ENCODE results near the gene KIFBP.

Gene KIFBP

DNA sequence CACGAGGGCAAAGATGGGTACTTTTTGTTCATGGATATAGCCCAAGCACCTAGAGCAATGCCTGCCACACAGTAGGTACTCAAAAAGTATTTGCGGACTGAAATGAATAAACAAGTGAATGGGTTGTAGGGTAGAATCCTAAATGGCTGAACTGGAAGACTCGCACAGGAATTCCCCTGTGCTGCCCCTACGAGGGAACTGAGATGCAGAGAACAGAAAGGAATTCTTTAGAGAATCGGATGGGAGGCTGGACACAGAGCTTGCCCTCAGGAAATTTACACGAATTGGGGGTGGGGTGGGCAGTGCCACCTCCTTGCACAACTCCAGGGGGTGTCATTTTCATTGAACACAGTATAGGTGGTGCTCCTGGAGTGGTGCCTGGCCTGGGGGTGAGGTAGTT lies 64.1 kb downstream of the KIFBP start:
- no peak for DNase-seq

DNA sequence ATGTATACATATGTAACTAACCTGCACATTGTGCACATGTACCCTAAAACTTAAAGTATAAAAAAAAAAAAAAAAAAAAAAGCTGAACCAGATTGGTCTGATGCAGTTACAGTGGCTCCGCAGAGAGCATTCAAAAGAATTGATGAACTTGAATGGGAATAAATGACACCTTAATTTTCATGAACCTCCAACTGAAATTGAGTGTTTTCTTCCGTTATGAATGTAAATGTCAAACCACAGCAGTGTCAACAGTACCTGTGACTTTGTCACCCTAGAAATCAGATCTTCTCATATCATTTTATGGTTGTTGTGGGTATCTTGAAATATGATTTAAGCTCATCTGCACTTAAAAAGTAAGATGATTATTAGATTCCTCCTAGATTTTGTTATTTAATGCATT lies 66.6 kb downstream of the KIFBP start:
- DNase-seq: no peak

GRCh38 chr10:69056129-69056528 lies 67.5 kb downstream of the KIFBP start:
- no peak for DNase-seq

- DNase-seq: no peak
Observed at GRCh38 chr10:69056536-69057260, 68.1 kb downstream of the KIFBP start.

DNA sequence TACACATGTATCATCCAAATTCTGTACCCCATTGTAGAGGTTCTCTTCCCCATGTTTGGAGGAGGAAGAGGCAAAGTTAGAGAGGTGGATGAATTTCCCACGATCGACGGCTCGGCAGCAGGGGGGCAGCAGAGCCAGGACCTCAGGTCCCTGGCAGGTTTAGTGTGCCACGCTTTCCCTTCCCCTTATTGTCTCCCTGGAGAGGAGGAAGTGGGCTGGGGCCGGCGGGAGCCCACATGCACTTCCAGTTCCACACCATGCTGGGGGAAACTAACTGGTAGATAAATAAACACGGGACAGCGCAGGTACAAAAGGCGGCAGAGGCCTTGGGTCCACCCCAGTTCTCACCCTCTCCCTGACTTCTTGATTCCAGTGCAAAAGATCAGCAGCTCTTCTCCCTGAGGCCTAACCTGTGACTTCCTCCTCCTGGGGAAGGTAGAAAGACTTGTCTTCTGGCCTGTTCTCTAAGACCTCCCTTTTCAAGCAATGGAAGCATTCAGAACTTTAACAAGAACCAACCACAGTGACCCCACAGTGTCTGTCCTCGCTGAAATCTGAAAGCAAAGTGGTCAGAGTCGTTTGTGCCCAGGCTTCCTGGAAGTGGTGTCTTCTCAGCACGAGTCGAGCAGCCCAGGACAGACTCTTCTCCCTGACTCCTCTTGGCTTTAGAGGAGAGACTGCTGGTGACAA lies 68.8 kb downstream of the KIFBP start:
- no peak for DNase-seq

- DNase-seq: no peak
Observed at GRCh38 chr10:69057951-69058297, 69.3 kb downstream of the KIFBP start.

DNA sequence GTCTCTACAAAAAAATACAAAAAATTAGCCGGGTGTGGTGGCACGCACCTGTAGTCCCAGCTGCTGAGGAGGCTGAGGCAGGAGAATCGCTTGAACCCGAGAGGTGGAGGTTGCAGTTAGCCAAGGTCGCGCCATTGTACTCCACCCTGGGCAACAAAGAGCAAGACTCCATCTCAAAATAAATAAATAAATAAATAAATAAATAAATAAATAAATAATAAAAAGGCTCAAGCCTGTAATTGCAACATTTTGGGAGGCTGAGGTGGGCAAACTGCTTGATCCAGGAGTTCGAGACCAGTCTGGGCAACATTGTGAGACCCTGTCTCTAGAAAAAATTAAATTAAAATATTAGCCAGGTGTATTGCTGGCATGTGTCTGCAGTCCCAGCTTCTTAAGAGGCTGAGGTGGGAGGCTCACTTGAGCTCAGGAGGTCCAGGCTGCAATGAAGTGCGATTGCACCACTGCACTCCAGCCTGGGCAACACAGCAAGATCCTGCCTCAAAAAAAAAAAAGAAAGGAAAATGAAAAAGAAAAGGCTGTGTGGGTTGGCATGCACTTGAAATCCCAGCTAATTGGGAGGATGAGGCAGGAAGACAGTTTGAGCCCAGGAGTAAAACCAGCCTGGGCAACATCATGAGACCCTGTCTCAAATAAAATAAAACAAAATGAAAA lies 71.7 kb downstream of the KIFBP start:
- no peak for DNase-seq

DNA sequence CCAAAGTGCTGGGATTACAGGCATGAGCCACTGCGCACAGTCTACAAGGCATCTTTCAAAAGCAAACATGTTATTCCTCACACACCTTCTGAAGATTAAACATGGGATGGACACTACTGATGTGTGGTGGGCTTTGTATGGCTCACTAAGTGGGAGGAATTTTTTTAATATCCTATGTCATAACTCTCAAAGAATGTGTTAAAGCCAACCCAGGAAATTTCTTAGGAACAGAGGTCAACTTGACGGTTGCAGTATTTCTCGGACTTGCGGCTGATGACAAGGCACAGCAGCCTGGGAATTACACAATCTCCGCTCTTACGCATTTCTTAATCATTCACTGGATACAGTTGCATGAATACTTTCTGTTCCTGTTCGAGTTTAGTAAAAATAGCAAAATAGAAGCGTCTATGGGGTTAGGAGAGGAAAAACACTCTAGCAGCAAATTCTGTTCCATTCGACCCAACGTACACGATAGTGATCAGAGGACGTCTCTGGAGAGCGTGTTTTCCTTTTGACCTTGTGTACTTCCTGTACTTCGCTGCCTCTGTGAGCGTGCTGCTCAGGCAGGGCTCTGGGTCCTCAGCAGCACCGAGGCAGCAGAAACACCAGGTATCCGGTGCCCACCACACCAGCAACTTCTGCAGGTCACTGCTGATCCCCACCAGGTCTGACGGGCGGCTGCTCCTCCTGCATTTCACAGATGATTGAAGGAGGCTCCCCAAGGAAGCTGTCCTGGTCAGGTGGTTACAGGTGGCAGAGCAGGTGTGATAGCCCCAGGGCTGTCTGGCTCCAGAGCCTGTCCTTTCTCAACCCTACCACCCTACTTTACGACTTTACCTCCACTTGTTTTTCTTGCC lies 72.9 kb downstream of the KIFBP start:
- DNase-seq: peak; percentile 48

DNA sequence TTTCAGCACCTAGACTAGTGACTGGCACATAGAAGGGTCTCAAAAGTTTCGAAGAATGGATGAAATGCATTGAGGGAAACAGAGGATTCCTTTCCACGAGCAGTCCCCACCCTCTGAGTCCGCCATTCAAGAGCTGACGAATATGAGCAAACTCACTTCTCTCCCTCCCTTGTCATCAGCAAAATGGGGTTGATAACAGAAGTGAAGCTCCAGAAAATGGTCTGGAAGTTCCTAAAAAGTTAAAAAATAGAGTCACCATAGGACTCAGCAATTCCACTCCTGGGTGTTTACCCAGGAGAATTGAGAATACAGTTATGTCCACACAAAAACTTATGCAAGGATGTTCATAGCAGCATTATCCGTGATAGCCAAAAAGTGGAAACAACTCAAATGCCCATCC lies 74.3 kb downstream of the KIFBP start:
- DNase-seq: no peak

GRCh38 chr10:69064762-69065328 lies 76.2 kb downstream of the KIFBP start:
- no peak for DNase-seq

GRCh38 chr10:69065406-69066361 lies 77.1 kb downstream of the KIFBP start:
- peak; percentile 31 for DNase-seq
